Central memory CD4-positive, alpha-beta T cell (primary cell): ENCODE data around the gene C8G.
A peak's percentile ranks its signal among the peaks of the same experiment; 100 is the strongest.

ENCODE experiments used
- DNase-seq: peaks from one replicate; pipeline ENCODE4 v3.0.0; 2022

C8G gene

GRCh38 chr9:136970361-136970760 is 25.3 kb downstream of the C8G start:
- no peak for DNase-seq

GRCh38 chr9:136971746-136972145 is 26.7 kb downstream of the C8G start:
- DNase-seq, result no peak

- DNase-seq, result no peak
Observed at GRCh38 chr9:136972335-136972734, 27.3 kb downstream of the C8G start.

GRCh38 chr9:136972743-136973142 is 27.7 kb downstream of the C8G start:
- DNase-seq, result no peak

GRCh38 chr9:136973618-136974617 is 28.9 kb downstream of the C8G start:
- no peak for DNase-seq

- DNase-seq, result no peak
Observed at GRCh38 chr9:136974817-136975535, 29.9 kb downstream of the C8G start.

GRCh38 chr9:136975644-136976043 is 30.6 kb downstream of the C8G start:
- no peak for DNase-seq

GRCh38 chr9:136977223-136977622 is 32.2 kb downstream of the C8G start, which contains the start of gene PTGDS:
Gene PTGDS (plus strand): TSS chr9:136977504. CDS start chr9:136977579, 75 bp downstream.
- no peak for DNase-seq

- no peak for DNase-seq
Observed at GRCh38 chr9:136977649-136978072, 32.6 kb downstream of the C8G start.

- peak; percentile 67 for DNase-seq
Observed at GRCh38 chr9:136978073-136978864, 33.2 kb downstream of the C8G start.

- DNase-seq, result no peak
Observed at GRCh38 chr9:136978865-136979544, 34.0 kb downstream of the C8G start.

GRCh38 chr9:136979769-136980587 is 34.9 kb downstream of the C8G start:
- DNase-seq, result no peak

GRCh38 chr9:136980669-136981478 is 35.8 kb downstream of the C8G start:
- no peak for DNase-seq

GRCh38 chr9:136981588-136982231 is 36.7 kb downstream of the C8G start:
- DNase-seq, result no peak

GRCh38 chr9:136982232-136983051 is 37.4 kb downstream of the C8G start, which contains the start of gene LCNL1:
Gene LCNL1 (plus strand): TSS chr9:136982993. CDS start chr9:136983587, 594 bp downstream.
- DNase-seq, result no peak

- no peak for DNase-seq
Observed at GRCh38 chr9:136983167-136983566, 38.1 kb downstream of the C8G start.

- no peak for DNase-seq
Observed at GRCh38 chr9:136983656-136984314, 38.7 kb downstream of the C8G start.

GRCh38 chr9:136984464-136985026 is 39.5 kb downstream of the C8G start:
- no peak for DNase-seq
